ENCODE data around the gene PDPN. TPM values are rescaled to one million over a fixed set of nuclear protein-coding genes. Genes with fewer than 3 reads are reported as not detected.
A peak's percentile ranks its signal among the peaks of the same experiment; 100 is the strongest.

PDPN gene
- total and polyA plus RNA-seq, 2 of the 8 experiments (the other 6 are each of a cell fraction or from before 2014, with no cell fraction given), result 44.7 to 169 TPM

GRCh38 chr1:13549021-13549420 lies 34.6 kb upstream of the PDPN start:
- Histone ChIP-seq H4K20me1 (replicated peaks in 1 of 2; ENCODE audit: control insufficient read depth in 1 of 2, insufficient read depth in 2 of 2, low read length in 2 of 2) (no peaks in the 10 kb centered on the region), H4K8ac (ENCODE audit: extremely low read depth, insufficient read depth, low read length) (no peak overlapping the region), H3K4me2 (ENCODE audit: insufficient read depth in 1 of 2, low read depth in 2 of 2, low read length in 2 of 2) (0 out of 4 replicates have a peak overlapping the region, but pooled peaks of 1 of the 2 experiments have one; percentile 42), H3K27me3 (replicated peaks in 1 of 4; ENCODE audit: control insufficient read depth in 3 of 4, extremely low read depth in 1 of 4, insufficient read depth in 3 of 4, low read length in 3 of 4) (no peaks in the 10 kb centered on the region), H2AFZ (ENCODE audit: low read length) (peak overlapping the region; percentile 88), H4K91ac (replicated peaks; ENCODE audit: insufficient read length, low read length) (no peak overlapping the region), H3K4me3 (ENCODE audit: extremely low read depth in 1 of 4, insufficient read depth in 2 of 4, low read depth in 3 of 4, low read length in 4 of 4) (no peak overlapping the region), H3K27ac (ENCODE audit: low read depth, low read length) (no peak overlapping the region), H3K23me2 (ENCODE audit: low read depth, low read length) (no peaks in the 10 kb centered on the region; the same call in 1 of the 2 replicates), H3K14ac (ENCODE audit: insufficient read length) (no peak overlapping the region), H3K9ac (replicated peaks in 1 of 4; ENCODE audit: extremely low read depth in 1 of 4, low read depth in 3 of 4, low read length in 3 of 4) (no peak overlapping the region; a peak in 1 of 7 replicates), H3K79me1 (ENCODE audit: low read depth, low read length) (no peaks in the 10 kb centered on the region), H2AK5ac (ENCODE audit: low read depth, low read length) (no peak overlapping the region), H4K5ac (ENCODE audit: insufficient read length, low read depth, low read length) (no peak overlapping the region), H3K23ac (ENCODE audit: insufficient read length) (no peak overlapping the region), H2BK120ac (replicated peaks; ENCODE audit: low read depth, low read length) (no peak overlapping the region), H3K18ac (ENCODE audit: extremely low read depth, low read length) (no peak overlapping the region), H3K56ac (replicated peaks; ENCODE audit: insufficient read length, low read depth, low read length) (no peak overlapping the region), H2BK5ac (ENCODE audit: low read depth, low read length) (no peak overlapping the region), H3K9me3 (ENCODE audit: insufficient read depth in 2 of 2, low read depth in 1 of 2, low read length in 1 of 2) (no peaks in the 10 kb centered on the region), H2BK12ac (ENCODE audit: low read depth, low read length) (no peak overlapping the region), H2BK20ac (ENCODE audit: low read length) (peak overlapping the region; percentile 27; the same call in 1 of the 2 replicates), H2BK15ac (ENCODE audit: low read length) (no peak overlapping the region), H3K79me2 (ENCODE audit: control insufficient read depth in 1 of 2, insufficient read depth in 2 of 2, low read length in 2 of 2) (no peaks in the 10 kb centered on the region; a peak in 1 of 4 replicates), H3K4ac (replicated peaks; ENCODE audit: insufficient read length, low read depth, low read length) (no peak overlapping the region), H3K4me1 (replicated peaks in 1 of 4; ENCODE audit: control insufficient read depth in 3 of 4, insufficient read depth in 4 of 4, low read length in 3 of 4) (peaks cover 0 to 6% (median 2%) of the 10 kb centered on the region in 4 experiments; a peak in 1 of 7 replicates), H3K36me3 (ENCODE audit: control insufficient read depth in 2 of 4, insufficient read depth in 4 of 4, low read length in 3 of 4) (no peaks in the 10 kb centered on the region)
- DNase-seq (ENCODE audit: low read depth in 1 of 2, low spot score in 2 of 2), result no peak
- ChIA-PET POLR2A (ENCODE audit: partially characterized antibody) (no interaction called here), CTCF (ENCODE audit: partially characterized antibody) (interaction anchor here (2.1 kb wide), 1 partner anchor 9 kb away, joined by 11 read pairs; no protein-coding TSS in a partner anchor)
- WGBS, 2 experiments (ENCODE audit: extremely low coverage in 1 of 2, insufficient coverage in 1 of 2, insufficient read length in 1 of 2, insufficient replicate concordance in 2 of 2, low coverage in 1 of 2, low lambda C conversion rate in 2 of 2, missing lambda C conversion rate in 1 of 2), result 82% methylated on average over 6 of the region's 6 CpGs; no CpG with 5 or more reads in 1 of the 2 experiments
- no peak for FAIRE-seq
- no peak for TF ChIP-seq SUZ12 (IDR thresholded peaks at IDR 0.05; ENCODE audit: low read length)
- TF ChIP-seq RFX5 (IDR thresholded peaks at IDR 0.05; ENCODE audit: borderline replicate concordance, low read depth, low read length), result no peak
- TF ChIP-seq ASH2L (IDR thresholded peaks at IDR 0.05; ENCODE audit: low read length), result no peak
- TF ChIP-seq CHD1 (IDR thresholded peaks at IDR 0.05; ENCODE audit: low read depth, low read length), result no peak
- TF ChIP-seq SIN3A (conservative IDR thresholded peaks at IDR 0.05 in 1 of 2, IDR thresholded peaks at IDR 0.05 in 1 of 2; ENCODE audit: low read depth in 1 of 2, low read length in 2 of 2), result no peak
- no peak for TF ChIP-seq BCL11A (IDR thresholded peaks at IDR 0.05; ENCODE audit: low read depth in 2 of 2, low read length in 2 of 2)
- TF ChIP-seq CREB1 (IDR thresholded peaks at IDR 0.05), result no peak
- TF ChIP-seq RAD21 (IDR thresholded peaks at IDR 0.05 in 1 of 2, conservative IDR thresholded peaks at IDR 0.05 in 1 of 2; ENCODE audit: low read depth in 2 of 2, low read length in 2 of 2), result no peak
